ENCODE results near the gene KCNJ6. TPM values are rescaled to one million over a fixed set of nuclear protein-coding genes. Genes with fewer than 3 reads are reported as not detected.
"Not testable (repeated sequence)": the region's sequence is repeated elsewhere in the genome, so short reads cannot be mapped to it uniquely, and the experiment has no call there.

The KCNJ6 gene
- total and polyA plus RNA-seq, 2 donors from 2014 or later: 0.06 TPM; not detected in 1

DNA sequence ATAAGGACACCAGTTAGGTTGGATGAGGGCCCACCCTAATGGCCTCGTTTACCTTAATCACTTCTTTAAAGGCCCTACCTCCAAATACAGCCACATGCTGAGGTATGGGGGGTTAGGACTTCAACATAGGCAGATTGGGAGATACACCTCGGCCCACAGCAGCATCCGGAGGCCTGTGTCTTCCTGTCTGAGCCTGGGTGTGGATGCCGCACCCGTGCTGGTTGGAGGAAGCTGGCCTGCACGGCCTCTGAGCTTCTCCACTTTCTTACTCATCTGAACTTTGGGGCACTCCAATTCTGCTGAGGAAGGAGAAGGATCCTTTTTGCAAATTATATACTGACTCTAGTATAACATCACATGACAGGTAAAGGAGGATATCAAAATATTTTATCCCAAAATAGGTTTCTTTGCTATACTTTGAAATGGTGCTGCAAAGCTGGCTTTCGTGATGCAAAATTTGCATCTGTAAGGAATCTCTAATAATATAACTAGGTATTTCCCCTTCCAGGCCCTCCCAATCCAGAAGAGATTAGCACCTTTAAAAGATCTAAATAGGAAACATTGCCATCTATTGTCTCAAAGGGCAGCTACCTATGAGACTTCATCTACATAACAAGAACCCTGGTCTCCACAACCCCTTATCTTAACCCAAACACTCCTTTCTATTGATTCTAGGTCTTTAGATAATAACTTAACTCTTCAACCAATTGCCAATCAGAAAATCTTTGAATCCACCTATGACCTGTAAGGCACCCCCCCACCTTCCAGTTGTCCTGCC is 247.6 kb downstream of the KCNJ6 start:
- intact Hi-C loops (cut with DNase I): no loop called here
- Histone ChIP-seq H3K36me3 (ENCODE audit: control insufficient read depth in 2 of 3, insufficient read depth in 3 of 3, low read length in 3 of 3) (no peaks in the 10 kb centered on the region), H3K9ac (ENCODE audit: low read length in 3 of 3) (no peak overlapping the region)

DNA sequence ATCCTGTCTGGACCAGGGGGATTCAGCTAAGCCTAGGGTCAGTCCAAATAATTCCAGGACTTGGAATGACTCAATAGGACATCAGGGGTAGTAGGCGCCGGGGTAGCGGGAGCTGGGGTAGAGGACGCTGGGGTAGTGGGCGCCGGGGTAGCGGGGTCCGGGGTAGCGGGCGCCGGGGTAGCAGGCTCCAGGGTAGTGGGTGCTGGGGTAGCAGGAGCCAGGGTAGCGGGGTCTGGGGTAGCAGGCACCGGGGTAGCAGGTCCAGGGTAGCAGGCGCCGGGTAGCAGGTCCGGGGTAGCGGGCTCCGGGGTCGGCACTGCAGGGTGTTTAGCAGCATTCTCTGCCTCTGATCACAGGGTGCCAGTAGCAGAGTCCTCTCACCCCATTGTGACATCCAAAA is 248.9 kb downstream of the KCNJ6 start:
- no peaks in the 10 kb centered on the region for H3K36me3 ChIP-seq (ENCODE audit: control insufficient read depth in 2 of 3, insufficient read depth in 3 of 3, low read length in 3 of 3)
- H3K27me3 ChIP-seq (ENCODE audit: control insufficient read depth, insufficient read depth, low read length): no peaks in the 10 kb centered on the region
- intact Hi-C loops (cut with DNase I): no loop called here
- H3K4me1 ChIP-seq (ENCODE audit: control insufficient read depth in 2 of 3, insufficient read depth in 2 of 3, low read depth in 1 of 3, low read length in 3 of 3): no peaks in the 10 kb centered on the region
- H3K9ac ChIP-seq (ENCODE audit: low read length in 3 of 3): no peak overlapping the region
- TF ChIP-seq, protein P1, sequence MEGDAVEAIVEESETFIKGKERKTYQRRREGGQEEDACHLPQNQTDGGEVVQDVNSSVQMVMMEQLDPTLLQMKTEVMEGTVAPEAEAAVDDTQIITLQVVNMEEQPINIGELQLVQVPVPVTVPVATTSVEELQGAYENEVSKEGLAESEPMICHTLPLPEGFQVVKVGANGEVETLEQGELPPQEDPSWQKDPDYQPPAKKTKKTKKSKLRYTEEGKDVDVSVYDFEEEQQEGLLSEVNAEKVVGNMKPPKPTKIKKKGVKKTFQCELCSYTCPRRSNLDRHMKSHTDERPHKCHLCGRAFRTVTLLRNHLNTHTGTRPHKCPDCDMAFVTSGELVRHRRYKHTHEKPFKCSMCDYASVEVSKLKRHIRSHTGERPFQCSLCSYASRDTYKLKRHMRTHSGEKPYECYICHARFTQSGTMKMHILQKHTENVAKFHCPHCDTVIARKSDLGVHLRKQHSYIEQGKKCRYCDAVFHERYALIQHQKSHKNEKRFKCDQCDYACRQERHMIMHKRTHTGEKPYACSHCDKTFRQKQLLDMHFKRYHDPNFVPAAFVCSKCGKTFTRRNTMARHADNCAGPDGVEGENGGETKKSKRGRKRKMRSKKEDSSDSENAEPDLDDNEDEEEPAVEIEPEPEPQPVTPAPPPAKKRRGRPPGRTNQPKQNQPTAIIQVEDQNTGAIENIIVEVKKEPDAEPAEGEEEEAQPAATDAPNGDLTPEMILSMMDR (IDR thresholded peaks at IDR 0.05; ENCODE audit: borderline replicate concordance, extremely low read depth, insufficient read depth): no peak
- H3K4me3 ChIP-seq (ENCODE audit: low read length in 3 of 3): no peak overlapping the region
- no peak overlapping the region for H3K27ac ChIP-seq (ENCODE audit: low read depth in 2 of 2, low read length in 2 of 2)
- FAIRE-seq (no peak), DNase-seq (no peak)
- no peaks in the 10 kb centered on the region for H3K9me3 ChIP-seq (ENCODE audit: control insufficient read depth in 2 of 3, insufficient read depth in 1 of 3, low read length in 3 of 3)

More for the DNA sequence above, 247.6 kb downstream of the KCNJ6 start:
- Histone ChIP-seq H3K9me3 (ENCODE audit: control insufficient read depth in 2 of 3, insufficient read depth in 1 of 3, low read length in 3 of 3) (no peaks in the 10 kb centered on the region), H3K4me3 (ENCODE audit: low read length in 3 of 3) (no peak overlapping the region), H3K27ac (ENCODE audit: low read depth in 2 of 2, low read length in 2 of 2) (no peak overlapping the region), H3K27me3 (ENCODE audit: control insufficient read depth, insufficient read depth, low read length) (no peaks in the 10 kb centered on the region), H3K4me1 (ENCODE audit: control insufficient read depth in 2 of 3, insufficient read depth in 2 of 3, low read depth in 1 of 3, low read length in 3 of 3) (no peaks in the 10 kb centered on the region)
- DNase-seq (no peak), FAIRE-seq (no peak)
- TF ChIP-seq, protein P1 (IDR thresholded peaks at IDR 0.05; ENCODE audit: borderline replicate concordance, extremely low read depth, insufficient read depth): no peak

DNA sequence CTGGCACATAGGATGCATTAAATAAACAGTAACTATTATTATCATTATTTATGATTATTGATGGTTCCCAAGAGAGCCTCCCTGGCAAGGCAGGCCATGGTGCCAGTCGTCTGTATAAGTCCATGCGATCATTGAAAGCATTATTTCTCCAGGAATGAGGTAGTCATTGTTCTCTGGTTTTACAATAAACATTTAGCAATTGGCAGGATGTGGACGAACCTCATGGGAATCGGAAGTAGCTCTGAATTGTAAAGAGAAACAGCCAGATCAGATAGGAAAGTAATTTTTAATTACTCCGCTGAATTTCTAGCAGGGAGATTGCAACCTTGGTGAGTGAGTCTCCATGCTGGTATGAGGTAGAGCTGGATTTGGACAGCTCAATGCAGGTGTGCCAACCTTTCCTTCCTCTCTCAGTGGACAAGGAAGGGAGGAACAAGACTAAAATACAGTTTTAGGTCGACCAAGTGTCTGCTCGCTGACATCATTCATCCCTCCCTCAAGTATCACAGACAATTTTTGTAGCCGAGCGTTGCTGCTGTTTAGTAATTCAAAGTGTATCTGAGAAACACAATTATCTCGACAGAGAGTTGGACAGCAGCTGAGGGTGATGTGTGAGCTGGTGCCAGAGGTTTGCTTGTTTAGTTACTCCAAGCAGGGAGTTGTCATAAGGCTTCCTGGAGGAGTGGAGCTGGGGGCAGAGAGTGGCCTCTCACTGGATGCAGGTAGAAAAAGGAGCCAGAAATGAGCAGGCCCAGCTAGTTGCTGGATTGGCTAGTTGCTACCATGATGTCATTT is 250.8 kb downstream of the KCNJ6 start:
- no peak overlapping the region for H3K27ac ChIP-seq (ENCODE audit: low read depth in 2 of 2, low read length in 2 of 2)
- H3K9me3 ChIP-seq (ENCODE audit: control insufficient read depth in 2 of 3, insufficient read depth in 1 of 3, low read length in 3 of 3): no peaks in the 10 kb centered on the region
- no peaks in the 10 kb centered on the region for H3K4me1 ChIP-seq (ENCODE audit: control insufficient read depth in 2 of 3, insufficient read depth in 2 of 3, low read depth in 1 of 3, low read length in 3 of 3)
- TF ChIP-seq, protein P1 (IDR thresholded peaks at IDR 0.05; ENCODE audit: borderline replicate concordance, extremely low read depth, insufficient read depth): no peak
- no peak for DNase-seq
- H3K27me3 ChIP-seq (ENCODE audit: control insufficient read depth, insufficient read depth, low read length): no peaks in the 10 kb centered on the region
- no peak overlapping the region for H3K4me3 ChIP-seq (ENCODE audit: low read length in 3 of 3)
- intact Hi-C loops (cut with DNase I): no loop called here
- H3K9ac ChIP-seq (ENCODE audit: low read length in 3 of 3): no peak overlapping the region
- FAIRE-seq: no peak
- H3K36me3 ChIP-seq (ENCODE audit: control insufficient read depth in 2 of 3, insufficient read depth in 3 of 3, low read length in 3 of 3): no peaks in the 10 kb centered on the region

DNA sequence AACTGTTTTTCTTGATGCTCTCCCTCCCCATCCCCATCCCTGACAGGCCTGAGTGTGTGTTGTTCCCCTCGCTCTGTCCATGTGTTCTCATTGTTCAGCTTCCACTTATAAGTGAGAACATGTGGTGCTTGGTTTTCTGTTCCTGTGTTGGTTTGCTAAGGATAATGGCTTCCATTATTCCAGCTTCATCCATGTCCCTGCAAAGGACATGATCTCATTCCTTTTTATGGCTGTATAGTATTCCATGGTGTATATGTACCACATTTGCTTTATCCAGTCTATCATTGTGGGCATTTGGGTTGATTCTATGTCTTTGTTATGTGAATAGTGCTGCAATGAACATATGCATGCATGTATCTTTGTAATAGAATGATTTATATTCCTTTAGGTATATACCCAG is 254.0 kb downstream of the KCNJ6 start:
- peaks cover 0 to 12% (median 6%) of the 10 kb centered on the region in 3 donors for H3K4me1 ChIP-seq (ENCODE audit: control insufficient read depth in 2 of 3, insufficient read depth in 2 of 3, low read depth in 1 of 3, low read length in 3 of 3)
- H3K27ac ChIP-seq (ENCODE audit: low read depth in 2 of 2, low read length in 2 of 2); H3K27me3 ChIP-seq (ENCODE audit: control insufficient read depth, insufficient read depth, low read length); H3K36me3 ChIP-seq (ENCODE audit: control insufficient read depth in 2 of 3, insufficient read depth in 3 of 3, low read length in 3 of 3); H3K9ac ChIP-seq (ENCODE audit: low read length in 3 of 3); intact Hi-C loops (cut with DNase I); DNase-seq; FAIRE-seq; H3K9me3 ChIP-seq (ENCODE audit: control insufficient read depth in 2 of 3, insufficient read depth in 1 of 3, low read length in 3 of 3); H3K4me3 ChIP-seq (ENCODE audit: low read length in 3 of 3): not testable (repeated sequence)

Data from kidney (tissue), 14 donors.